HCT116 (cell line): Measurements from ENCODE around the gene SPATA33.

Experiments
- CBX3 ChIP-seq: IDR thresholded peaks from 2 replicates; pipeline ENCODE4 v1.6.1; 2012; ENCODE audit warnings: low read depth
- CEBPB ChIP-seq: IDR thresholded peaks from 2 replicates; pipeline ENCODE4 v1.6.1; 2012; ENCODE audit warnings: low read depth
- EGR1 ChIP-seq: IDR thresholded peaks from 2 replicates; pipeline ENCODE4 v1.6.1; 2012; ENCODE audit warnings: low read depth
- EZH2 ChIP-seq: fragments of 200-600 bp; sonication (generic); IDR thresholded peaks from 2 replicates; pipeline ENCODE4 v1.6.1; 2017; ENCODE audit warnings: antibody characterized with exemption, mixed run types
- EZH2phosphoT487 ChIP-seq: fragments of 200-600 bp; IDR thresholded peaks from 2 replicates; pipeline ENCODE4 v1.6.1; 2018; ENCODE audit warnings: antibody characterized with exemption, borderline replicate concordance
- POLR2A ChIP-seq: IDR thresholded peaks from 2 replicates; pipeline ENCODE4 v1.7.0; 2011; ENCODE audit warnings: borderline replicate concordance; ENCODE audit not compliant: insufficient read depth, insufficient read length; ENCODE audit errors: extremely low read depth
- POLR2AphosphoS5 ChIP-seq: IDR thresholded peaks from 2 replicates; pipeline ENCODE4 v1.6.1; 2011; ENCODE audit warnings: mild to moderate bottlenecking, low read depth, low read length, moderate library complexity
- RAD21 ChIP-seq: IDR thresholded peaks from 2 replicates; pipeline ENCODE4 v1.6.1; 2012; ENCODE audit warnings: low read depth, mild to moderate bottlenecking
- SP1 ChIP-seq: IDR thresholded peaks from 2 replicates; pipeline ENCODE4 v1.6.1; 2012; ENCODE audit warnings: low read depth
- SRF ChIP-seq: IDR thresholded peaks from 2 replicates; pipeline ENCODE4 v1.6.1; 2012; ENCODE audit warnings: low read depth
- TCF7L2 ChIP-seq: IDR thresholded peaks from 2 replicates; pipeline ENCODE4 v1.7.0; 2011; ENCODE audit warnings: borderline replicate concordance, inconsistent platforms; ENCODE audit not compliant: insufficient read depth, insufficient read length; ENCODE audit errors: extremely low read depth
- TF ChIP-seq, protein P1 (sequence below), 3 experiments: fragments of 200-600 bp in 1 of 3; sonication (generic) in 1 of 3; IDR thresholded peaks in 2 of 3; conservative IDR thresholded peaks in 1 of 3; 2 replicates each; pipeline ENCODE4 v1.5.1; 2012 to 2017; ENCODE audit warnings: low read depth in 2 of 3, low read length in 2 of 3, antibody characterized with exemption in 1 of 3, borderline replicate concordance in 1 of 3, control low read depth in 1 of 3, mild to moderate bottlenecking in 1 of 3, mixed read lengths in 1 of 3, mixed run types in 1 of 3, moderate library complexity in 1 of 3; ENCODE audit not compliant: insufficient read depth in 1 of 3
- TF ChIP-seq, protein P2 (sequence below): IDR thresholded peaks from 2 replicates; pipeline ENCODE4 v1.6.1; 2011; ENCODE audit warnings: mild to moderate bottlenecking, low read length, moderate library complexity; ENCODE audit not compliant: insufficient replicate concordance; ENCODE audit errors: extremely low read depth

DNA sequence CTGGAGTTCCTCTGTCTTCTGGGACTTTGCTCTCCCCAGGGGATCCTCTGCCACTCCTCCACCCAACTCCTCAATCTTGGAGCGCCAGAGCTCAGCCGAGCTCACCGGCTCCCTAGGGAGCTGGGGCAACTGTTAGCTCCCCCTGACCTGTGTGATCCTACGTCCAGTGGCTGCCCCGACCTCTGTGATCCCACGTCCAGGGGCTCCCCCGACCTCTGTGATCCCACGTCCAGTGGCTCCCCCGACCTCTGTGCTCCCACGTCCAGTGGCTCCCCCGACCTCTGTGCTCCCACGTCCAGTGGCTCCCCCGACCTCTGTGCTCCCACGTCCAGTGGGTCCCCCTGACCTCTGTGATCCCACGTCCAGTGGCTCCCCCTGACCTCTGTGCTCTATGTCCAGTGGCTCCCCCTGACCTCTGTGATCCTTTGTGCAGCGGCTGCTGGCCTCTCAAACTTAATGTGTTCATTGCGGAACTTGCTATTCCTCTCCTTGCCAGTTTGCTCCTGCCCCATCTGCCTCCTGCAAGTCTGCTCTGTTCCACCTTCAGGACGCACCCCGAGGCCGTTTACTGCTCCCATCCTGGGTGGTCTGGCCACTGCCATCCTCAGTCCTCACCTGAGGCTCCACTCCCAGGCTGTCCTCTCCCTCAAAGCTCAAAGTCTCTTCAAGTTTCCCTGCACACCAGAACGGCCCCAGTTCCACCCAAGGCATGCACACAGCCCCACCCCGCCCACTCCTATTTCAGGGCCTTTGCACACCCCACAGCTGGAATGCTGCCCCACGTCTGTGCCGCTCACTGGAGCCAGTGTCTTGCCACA is 60.3 kb downstream of the SPATA33 start:
- TF ChIP-seq TCF7L2 (no peak), RAD21 (no peak), SRF (no peak), CEBPB (no peak), CBX3 (no peak), POLR2A (no peak), EZH2phosphoT487 (no peak), SP1 (no peak), EZH2 (no peak), POLR2AphosphoS5 (peak; percentile 37), EGR1 (no peak)
- TF ChIP-seq, protein P1, sequence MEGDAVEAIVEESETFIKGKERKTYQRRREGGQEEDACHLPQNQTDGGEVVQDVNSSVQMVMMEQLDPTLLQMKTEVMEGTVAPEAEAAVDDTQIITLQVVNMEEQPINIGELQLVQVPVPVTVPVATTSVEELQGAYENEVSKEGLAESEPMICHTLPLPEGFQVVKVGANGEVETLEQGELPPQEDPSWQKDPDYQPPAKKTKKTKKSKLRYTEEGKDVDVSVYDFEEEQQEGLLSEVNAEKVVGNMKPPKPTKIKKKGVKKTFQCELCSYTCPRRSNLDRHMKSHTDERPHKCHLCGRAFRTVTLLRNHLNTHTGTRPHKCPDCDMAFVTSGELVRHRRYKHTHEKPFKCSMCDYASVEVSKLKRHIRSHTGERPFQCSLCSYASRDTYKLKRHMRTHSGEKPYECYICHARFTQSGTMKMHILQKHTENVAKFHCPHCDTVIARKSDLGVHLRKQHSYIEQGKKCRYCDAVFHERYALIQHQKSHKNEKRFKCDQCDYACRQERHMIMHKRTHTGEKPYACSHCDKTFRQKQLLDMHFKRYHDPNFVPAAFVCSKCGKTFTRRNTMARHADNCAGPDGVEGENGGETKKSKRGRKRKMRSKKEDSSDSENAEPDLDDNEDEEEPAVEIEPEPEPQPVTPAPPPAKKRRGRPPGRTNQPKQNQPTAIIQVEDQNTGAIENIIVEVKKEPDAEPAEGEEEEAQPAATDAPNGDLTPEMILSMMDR (IDR thresholded peaks at IDR 0.05 in 2 of 3, conservative IDR thresholded peaks at IDR 0.05 in 1 of 3; ENCODE audit: borderline replicate concordance in 1 of 3, insufficient read depth in 1 of 3, low read depth in 2 of 3, low read length in 2 of 3) = no peak
- TF ChIP-seq, protein P2, sequence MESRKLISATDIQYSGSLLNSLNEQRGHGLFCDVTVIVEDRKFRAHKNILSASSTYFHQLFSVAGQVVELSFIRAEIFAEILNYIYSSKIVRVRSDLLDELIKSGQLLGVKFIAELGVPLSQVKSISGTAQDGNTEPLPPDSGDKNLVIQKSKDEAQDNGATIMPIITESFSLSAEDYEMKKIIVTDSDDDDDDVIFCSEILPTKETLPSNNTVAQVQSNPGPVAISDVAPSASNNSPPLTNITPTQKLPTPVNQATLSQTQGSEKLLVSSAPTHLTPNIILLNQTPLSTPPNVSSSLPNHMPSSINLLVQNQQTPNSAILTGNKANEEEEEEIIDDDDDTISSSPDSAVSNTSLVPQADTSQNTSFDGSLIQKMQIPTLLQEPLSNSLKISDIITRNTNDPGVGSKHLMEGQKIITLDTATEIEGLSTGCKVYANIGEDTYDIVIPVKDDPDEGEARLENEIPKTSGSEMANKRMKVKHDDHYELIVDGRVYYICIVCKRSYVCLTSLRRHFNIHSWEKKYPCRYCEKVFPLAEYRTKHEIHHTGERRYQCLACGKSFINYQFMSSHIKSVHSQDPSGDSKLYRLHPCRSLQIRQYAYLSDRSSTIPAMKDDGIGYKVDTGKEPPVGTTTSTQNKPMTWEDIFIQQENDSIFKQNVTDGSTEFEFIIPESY = no peak
